GM19025 (cell line): ENCODE results near the gene COPG1.
A peak's percentile ranks its signal among the peaks of the same experiment; 100 is the strongest.
"Not testable (repeated sequence)": the region's sequence is repeated elsewhere in the genome, so short reads cannot be mapped to it uniquely, and the experiment has no call there.

Experiments
- ATAC-seq: cut with Tn5 transposase; IDR thresholded peaks from one replicate; pipeline ENCODE4 v1.9.1; 2021; ENCODE audit warnings: mild to moderate bottlenecking, low read depth, moderate library complexity; ENCODE audit not compliant: unreplicated experiment

Gene COPG1

GRCh38 chr3:129238945-129239705, 10.3 kb upstream of the COPG1 start:
- no peak for ATAC-seq

- ATAC-seq, result no peak
Measured at GRCh38 chr3:129239991-129240390, 9.4 kb upstream of the COPG1 start.

DNA sequence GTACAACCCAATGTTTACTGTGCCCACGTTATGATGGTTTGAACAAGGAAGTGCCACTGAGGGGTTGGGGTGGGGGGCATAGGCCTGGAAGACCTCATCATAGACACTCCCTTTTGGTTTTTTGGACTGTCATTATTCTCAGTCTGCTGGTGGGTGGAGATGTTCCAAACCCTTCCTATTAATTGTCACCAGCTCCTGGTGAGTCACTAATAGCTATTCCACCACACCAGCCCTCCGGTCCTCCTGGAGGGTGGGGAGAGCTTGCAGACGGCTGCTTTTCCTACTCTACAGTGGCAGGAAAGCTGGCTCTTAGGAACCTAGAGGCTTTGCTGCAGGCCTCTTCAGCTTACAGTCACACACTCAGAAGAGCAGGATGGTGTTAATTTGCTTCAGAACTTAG, 9.0 kb upstream of the COPG1 start:
- no peak for ATAC-seq

- ATAC-seq, result no peak
Measured at GRCh38 chr3:129245141-129245540, 4.3 kb upstream of the COPG1 start.

DNA sequence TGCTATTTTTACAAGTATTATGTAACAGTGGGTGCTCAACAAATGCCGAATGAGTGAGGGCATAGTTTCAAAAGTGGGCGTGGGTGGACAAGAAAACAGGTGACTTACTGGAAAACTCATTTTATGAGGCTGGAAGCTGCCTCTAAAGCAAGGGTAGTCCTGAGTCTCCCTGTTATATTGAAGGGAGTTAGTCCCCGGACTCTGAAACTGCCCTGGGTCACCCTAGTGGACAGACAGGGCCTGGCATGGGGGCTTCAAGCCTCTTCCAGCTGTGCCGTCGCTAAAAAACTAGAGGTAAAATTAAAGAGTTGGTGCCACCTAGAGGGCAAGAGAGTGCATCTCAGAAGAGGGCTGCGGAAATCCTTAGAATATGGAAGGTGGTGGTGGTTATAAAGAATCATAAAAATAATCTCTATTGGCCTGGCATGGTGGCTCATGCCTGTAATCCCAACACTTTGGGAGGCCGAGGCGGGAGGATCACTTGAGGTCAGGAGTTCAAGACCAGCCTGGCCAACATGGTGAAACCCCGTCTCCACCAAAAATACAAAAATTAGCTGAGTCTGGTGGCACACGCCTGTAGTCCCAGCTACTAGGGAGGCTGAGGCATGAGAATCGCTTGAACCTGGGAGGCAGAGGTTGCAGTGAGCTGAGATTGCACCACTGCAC, 3.6 kb upstream of the COPG1 start:
- ATAC-seq, result peak; percentile 50

- no peak for ATAC-seq
Measured at GRCh38 chr3:129246636-129247035, 2.8 kb upstream of the COPG1 start.

- ATAC-seq, result no peak
Measured at GRCh38 chr3:129248286-129248979, 973 bp upstream of the COPG1 start.

- ATAC-seq, result no peak
Measured at GRCh38 chr3:129252748-129253147, 3.3 kb downstream of the COPG1 start.

GRCh38 chr3:129254536-129255230, 5.3 kb downstream of the COPG1 start:
- no peak for ATAC-seq

DNA sequence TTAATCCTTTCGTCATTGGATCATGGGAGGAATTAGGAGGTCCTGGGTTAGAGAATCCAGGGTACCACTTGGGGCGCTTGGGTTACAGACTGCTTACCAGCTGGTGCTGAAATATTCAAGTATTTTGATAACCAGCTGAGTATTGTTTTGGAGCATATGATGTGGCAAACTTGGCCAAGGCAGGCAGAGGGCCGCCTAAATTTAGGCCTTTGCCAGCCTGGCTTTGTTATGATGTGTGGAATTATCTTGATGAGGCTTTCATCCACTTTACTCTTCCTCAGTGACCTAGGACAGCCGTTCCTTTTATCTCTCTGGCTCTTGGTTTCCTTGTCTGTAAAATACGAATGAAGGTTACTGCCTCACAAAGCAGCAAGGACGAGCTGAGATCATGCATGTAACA, 6.9 kb downstream of the COPG1 start:
- ATAC-seq, result no peak

- no peak for ATAC-seq
Measured at GRCh38 chr3:129257609-129258008, 8.2 kb downstream of the COPG1 start.

- no peak for ATAC-seq
Measured at GRCh38 chr3:129259612-129260477, 10.4 kb downstream of the COPG1 start.

- ATAC-seq, result no peak
Measured at GRCh38 chr3:129260606-129261005, 11.2 kb downstream of the COPG1 start.

DNA sequence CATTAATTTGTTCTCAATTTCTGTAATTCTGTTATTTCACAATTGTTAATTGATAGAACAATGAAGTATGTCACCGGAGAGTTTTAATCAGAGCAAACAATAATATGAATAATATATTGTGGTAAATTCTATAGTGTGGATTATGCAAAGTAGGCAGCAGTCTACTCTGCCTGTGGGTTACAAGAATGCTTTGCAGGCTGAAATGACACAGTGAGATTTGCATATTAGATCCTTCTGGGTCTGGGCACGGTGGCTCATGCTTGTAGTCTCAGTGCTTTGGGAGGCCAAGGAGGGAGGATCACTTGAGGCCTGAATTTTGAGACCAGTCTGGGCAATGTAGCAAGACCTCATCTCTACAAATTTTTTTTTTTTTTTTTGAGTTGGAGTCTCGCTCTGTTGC, 12.5 kb downstream of the COPG1 start:
- ATAC-seq, result no peak

GRCh38 chr3:129263161-129263910, 13.9 kb downstream of the COPG1 start:
- no peak for ATAC-seq

DNA sequence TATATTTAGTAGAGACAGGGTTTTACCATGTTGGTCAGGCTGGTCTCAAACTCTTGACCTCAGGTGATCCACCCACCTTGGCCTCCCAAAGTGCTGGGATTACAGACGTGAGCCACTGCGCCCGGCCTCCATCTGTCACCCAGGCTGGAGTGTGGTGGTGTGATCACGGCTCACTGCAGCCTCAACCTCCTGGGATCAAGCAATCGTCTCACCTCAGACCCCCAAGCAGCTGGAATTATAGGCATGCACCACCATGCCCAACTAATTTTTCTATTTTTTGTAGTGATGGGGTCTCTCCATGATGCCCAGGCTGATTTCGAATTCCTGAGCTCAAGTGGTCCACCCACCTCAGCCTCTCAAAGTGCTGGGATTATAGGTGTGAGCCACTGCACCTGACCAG, 15.6 kb downstream of the COPG1 start:
- not testable (repeated sequence) for ATAC-seq

GRCh38 chr3:129266651-129267050, 17.2 kb downstream of the COPG1 start:
- ATAC-seq, result no peak

- ATAC-seq, result no peak
Measured at GRCh38 chr3:129268396-129268795, 19.0 kb downstream of the COPG1 start.

- ATAC-seq, result no peak
Measured at GRCh38 chr3:129271674-129272073, 22.3 kb downstream of the COPG1 start.
